Lower lobe of right lung (tissue), 2 donors: ENCODE results near the gene ABCA5. TPM values are rescaled to one million over a fixed set of nuclear protein-coding genes. Genes with fewer than 3 reads are reported as not detected.

ENCODE experiments used
- ATAC-seq, 2 donors: fragments of 200-7000 bp; cut with Tn5 transposase; one replicate each; pipeline ENCODE4 v1.9.1; 2020 to 2022; ENCODE audit warnings: mild to moderate bottlenecking in 2 of 2, moderate library complexity in 2 of 2
- DNase-seq: peaks from one replicate; pipeline ENCODE4 v3.0.0-alpha.2; 2020
- H3K27ac ChIP-seq: fragments of 200-600 bp; one replicate; pipeline ENCODE4 v1.8.0; 2022
- H3K27me3 ChIP-seq: fragments of 200-600 bp; one replicate; pipeline ENCODE4 v1.8.0; 2022; ENCODE audit warnings: low read depth
- H3K36me3 ChIP-seq: fragments of 200-600 bp; one replicate; pipeline ENCODE4 v1.8.0; 2022; ENCODE audit warnings: mild to moderate bottlenecking
- H3K4me1 ChIP-seq: fragments of 200-600 bp; one replicate; pipeline ENCODE4 v1.8.0; 2022
- H3K4me3 ChIP-seq: fragments of 200-600 bp; one replicate; pipeline ENCODE4 v1.8.0; 2022; ENCODE audit warnings: mild to moderate bottlenecking
- H3K9me3 ChIP-seq: fragments of 200-600 bp; one replicate; pipeline ENCODE4 v1.8.0; 2022
- intact Hi-C: fragments of 100-400 bp; cut with DNase I; formaldehyde crosslinking; loops from one replicate; pipeline ENCODE4 v1.11.0; 2022
- total RNA-seq: library from RNA; stranded (reverse); fragmentation: NEBNext Ultra II Directional; extraction: Animal tissue kit (Norgen Biotek cat#: 25700); gene quantifications from one replicate; pipeline ENCODE4 v1.2.1, GENCODE V29; 2021
- TF ChIP-seq, protein P1 (sequence below): fragments of 200-600 bp; IDR thresholded peaks from one replicate; pipeline ENCODE4 v1.8.0; 2022; ENCODE audit warnings: antibody characterized with exemption, mild to moderate bottlenecking
- donor health status: DM: no; HTN: yes; CAD: no; lungs with severe emphysema.

Gene ABCA5
- total RNA-seq, 1 donor from 2014 or later = 20.5 TPM

- Histone ChIP-seq H3K27me3 (no peaks in the 10 kb centered on the region), H3K27ac (no peak overlapping the region), H3K4me3 (no peak overlapping the region), H3K9me3 (no peaks in the 10 kb centered on the region), H3K36me3 (peaks cover 11% of the 10 kb centered on the region), H3K4me1 (no peaks in the 10 kb centered on the region)
- intact Hi-C loops = no loop called here
- ATAC-seq (no peak), DNase-seq (no peak)
- TF ChIP-seq, protein P1, sequence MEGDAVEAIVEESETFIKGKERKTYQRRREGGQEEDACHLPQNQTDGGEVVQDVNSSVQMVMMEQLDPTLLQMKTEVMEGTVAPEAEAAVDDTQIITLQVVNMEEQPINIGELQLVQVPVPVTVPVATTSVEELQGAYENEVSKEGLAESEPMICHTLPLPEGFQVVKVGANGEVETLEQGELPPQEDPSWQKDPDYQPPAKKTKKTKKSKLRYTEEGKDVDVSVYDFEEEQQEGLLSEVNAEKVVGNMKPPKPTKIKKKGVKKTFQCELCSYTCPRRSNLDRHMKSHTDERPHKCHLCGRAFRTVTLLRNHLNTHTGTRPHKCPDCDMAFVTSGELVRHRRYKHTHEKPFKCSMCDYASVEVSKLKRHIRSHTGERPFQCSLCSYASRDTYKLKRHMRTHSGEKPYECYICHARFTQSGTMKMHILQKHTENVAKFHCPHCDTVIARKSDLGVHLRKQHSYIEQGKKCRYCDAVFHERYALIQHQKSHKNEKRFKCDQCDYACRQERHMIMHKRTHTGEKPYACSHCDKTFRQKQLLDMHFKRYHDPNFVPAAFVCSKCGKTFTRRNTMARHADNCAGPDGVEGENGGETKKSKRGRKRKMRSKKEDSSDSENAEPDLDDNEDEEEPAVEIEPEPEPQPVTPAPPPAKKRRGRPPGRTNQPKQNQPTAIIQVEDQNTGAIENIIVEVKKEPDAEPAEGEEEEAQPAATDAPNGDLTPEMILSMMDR = no peak
Measured at GRCh38 chr17:69222707-69223258, 104.2 kb downstream of the ABCA5 start.

GRCh38 chr17:69220098-69220497, 106.8 kb downstream of the ABCA5 start:
- Histone ChIP-seq H3K27ac (no peak overlapping the region), H3K4me1 (no peaks in the 10 kb centered on the region), H3K4me3 (no peak overlapping the region), H3K9me3 (no peaks in the 10 kb centered on the region), H3K27me3 (no peaks in the 10 kb centered on the region), H3K36me3 (peaks cover 11% of the 10 kb centered on the region)
- intact Hi-C loops = no loop called here
- TF ChIP-seq, protein P1 = no peak
- DNase-seq = no peak
- no peak for ATAC-seq

DNA sequence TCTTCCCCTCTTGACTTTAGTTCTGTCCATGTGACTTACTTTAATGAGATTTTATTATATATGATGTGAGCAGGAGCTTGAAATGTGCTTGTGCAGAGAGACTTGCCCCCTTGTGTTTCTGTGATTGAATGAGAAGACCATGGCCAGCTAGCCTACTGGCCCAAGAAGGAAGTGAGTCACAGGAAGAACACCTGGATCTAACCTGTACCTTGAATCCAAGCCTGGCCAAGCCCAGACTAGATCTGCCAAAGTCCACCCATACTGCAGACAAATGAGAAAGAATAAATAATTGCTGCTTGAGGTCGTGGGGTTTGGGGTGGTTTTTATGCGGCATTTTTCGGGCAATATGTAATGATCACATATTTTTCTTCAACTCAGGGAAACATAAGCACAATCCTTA, 107.9 kb downstream of the ABCA5 start:
- no peak for ATAC-seq

GRCh38 chr17:69213059-69213813, 113.7 kb downstream of the ABCA5 start:
- intact Hi-C loops = no loop called here
- Histone ChIP-seq H3K27ac (no peak overlapping the region), H3K36me3 (no peaks in the 10 kb centered on the region), H3K9me3 (no peaks in the 10 kb centered on the region), H3K4me3 (no peak overlapping the region), H3K27me3 (no peaks in the 10 kb centered on the region), H3K4me1 (no peaks in the 10 kb centered on the region)
- DNase-seq (no peak), ATAC-seq (no peak)
- TF ChIP-seq, protein P1 = no peak

More for the DNA sequence above, 107.9 kb downstream of the ABCA5 start:
- Histone ChIP-seq H3K4me3 (no peak overlapping the region), H3K4me1 (no peaks in the 10 kb centered on the region), H3K9me3 (no peaks in the 10 kb centered on the region), H3K36me3 (peaks cover 11% of the 10 kb centered on the region), H3K27me3 (no peaks in the 10 kb centered on the region), H3K27ac (no peak overlapping the region)
- TF ChIP-seq, protein P1 = no peak
- DNase-seq = no peak
- intact Hi-C loops = no loop called here

DNA sequence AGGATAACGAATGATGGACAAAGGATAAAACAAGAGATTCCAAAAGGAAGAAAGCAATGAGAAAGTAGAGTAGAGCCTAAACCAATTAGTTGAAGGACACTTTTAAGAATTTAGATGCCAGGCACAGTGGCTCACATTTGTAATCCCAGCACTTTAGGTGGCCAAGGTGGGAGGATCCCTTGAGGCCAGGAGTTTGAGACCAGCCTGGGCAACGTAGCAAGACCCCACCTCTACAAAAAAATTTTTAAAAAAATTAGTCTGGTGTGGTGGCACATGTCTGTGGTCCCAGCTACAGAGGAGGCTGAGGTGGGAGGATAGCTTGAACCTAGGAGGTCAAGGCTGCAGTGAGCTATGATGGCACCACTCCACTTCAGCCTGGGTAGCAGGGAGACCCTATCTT, 118.3 kb downstream of the ABCA5 start:
- Histone ChIP-seq H3K4me1 (no peaks in the 10 kb centered on the region), H3K27me3 (no peaks in the 10 kb centered on the region), H3K4me3 (no peak overlapping the region), H3K9me3 (no peaks in the 10 kb centered on the region), H3K27ac (no peak overlapping the region), H3K36me3 (no peaks in the 10 kb centered on the region)
- no peak for DNase-seq
- TF ChIP-seq, protein P1 = no peak
- no peak for ATAC-seq
- intact Hi-C loops = no loop called here
